ENCODE measurements around the gene BCAS1.

Gene BCAS1

DNA sequence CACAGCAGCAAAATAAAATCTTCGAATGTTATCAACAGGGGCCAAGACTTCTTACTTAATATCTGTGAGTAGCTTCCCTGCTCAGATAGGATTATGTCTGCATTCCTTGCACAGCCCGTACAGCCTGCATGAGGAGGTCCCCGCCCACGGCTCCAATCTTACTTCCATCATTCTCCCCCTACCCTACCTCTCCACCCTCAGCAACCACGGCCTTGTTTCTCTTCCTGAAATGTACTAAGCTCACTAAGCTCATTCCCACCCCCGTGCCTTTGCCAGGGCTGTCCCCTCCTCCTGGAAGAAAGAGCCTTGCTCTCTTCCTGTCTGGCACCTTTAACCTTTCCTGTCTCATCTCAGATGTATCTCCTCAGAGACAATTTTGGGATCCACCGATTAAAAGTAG lies 120.4 kb downstream of the BCAS1 start:
- H3K4me2 ChIP-seq (ENCODE audit: low read depth, low read length) = peak overlapping the region; percentile 46; the same call in 1 of the 2 replicates

DNA sequence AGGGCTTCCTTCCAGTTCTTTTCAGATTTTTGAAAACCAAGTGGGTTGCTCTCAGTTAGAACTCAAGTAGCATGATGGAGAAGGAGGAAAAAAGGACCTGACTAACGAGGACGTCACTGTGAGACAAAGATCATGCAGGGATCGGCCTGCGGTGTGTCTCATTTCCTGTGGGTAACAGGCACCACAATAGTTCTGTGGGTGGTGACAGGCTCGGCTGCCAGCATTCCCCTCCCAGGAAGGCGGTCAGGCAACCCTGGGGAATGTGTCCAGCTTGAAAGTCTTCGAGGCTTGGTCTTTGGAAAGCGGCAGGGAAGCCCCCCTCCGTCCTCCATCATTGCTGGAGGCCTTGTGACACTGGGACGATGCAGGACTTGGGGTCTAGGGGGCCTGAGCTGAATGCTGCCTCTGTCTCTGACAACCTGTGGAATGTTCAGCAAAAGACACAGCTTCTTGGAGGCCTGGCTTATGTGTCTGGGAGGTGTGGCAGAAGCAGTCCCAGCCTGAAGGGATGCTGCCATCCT lies 121.0 kb downstream of the BCAS1 start:
- Histone ChIP-seq H3K4me3 (ENCODE audit: low read length) (peak overlapping the region; percentile 4; the same call in 1 of the 2 replicates), H3F3A (ENCODE audit: insufficient read depth, low read length) (no peaks in the 10 kb centered on the region), H3K4me2 (ENCODE audit: low read depth, low read length) (peak overlapping the region; percentile 46), H3K4me1 (ENCODE audit: low read length) (peaks cover 23% of the 10 kb centered on the region), H3K9me3 (replicated peaks; ENCODE audit: insufficient read depth, low read length) (no peaks in the 10 kb centered on the region), H3K79me2 (ENCODE audit: low read length) (no peaks in the 10 kb centered on the region), H3K27ac (ENCODE audit: low read length) (peak overlapping the region; percentile 67), H3K36me3 (replicated peaks; ENCODE audit: insufficient read depth, low read length) (no peaks in the 10 kb centered on the region), H3K9ac (ENCODE audit: low read length) (peak overlapping the region; percentile 36; the same call in 1 of the 2 replicates), H3K9me2 (replicated peaks; ENCODE audit: insufficient read depth, low read length) (no peaks in the 10 kb centered on the region), H3K27me3 (replicated peaks; ENCODE audit: insufficient read depth, low read length) (no peaks in the 10 kb centered on the region), H2AFZ (ENCODE audit: low read length) (peak overlapping the region; percentile 58), H4K20me1 (ENCODE audit: insufficient read depth, low read length) (no peaks in the 10 kb centered on the region)
- DNase-seq = peak; percentile 76
- TF ChIP-seq, protein P1, sequence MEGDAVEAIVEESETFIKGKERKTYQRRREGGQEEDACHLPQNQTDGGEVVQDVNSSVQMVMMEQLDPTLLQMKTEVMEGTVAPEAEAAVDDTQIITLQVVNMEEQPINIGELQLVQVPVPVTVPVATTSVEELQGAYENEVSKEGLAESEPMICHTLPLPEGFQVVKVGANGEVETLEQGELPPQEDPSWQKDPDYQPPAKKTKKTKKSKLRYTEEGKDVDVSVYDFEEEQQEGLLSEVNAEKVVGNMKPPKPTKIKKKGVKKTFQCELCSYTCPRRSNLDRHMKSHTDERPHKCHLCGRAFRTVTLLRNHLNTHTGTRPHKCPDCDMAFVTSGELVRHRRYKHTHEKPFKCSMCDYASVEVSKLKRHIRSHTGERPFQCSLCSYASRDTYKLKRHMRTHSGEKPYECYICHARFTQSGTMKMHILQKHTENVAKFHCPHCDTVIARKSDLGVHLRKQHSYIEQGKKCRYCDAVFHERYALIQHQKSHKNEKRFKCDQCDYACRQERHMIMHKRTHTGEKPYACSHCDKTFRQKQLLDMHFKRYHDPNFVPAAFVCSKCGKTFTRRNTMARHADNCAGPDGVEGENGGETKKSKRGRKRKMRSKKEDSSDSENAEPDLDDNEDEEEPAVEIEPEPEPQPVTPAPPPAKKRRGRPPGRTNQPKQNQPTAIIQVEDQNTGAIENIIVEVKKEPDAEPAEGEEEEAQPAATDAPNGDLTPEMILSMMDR (IDR thresholded peaks at IDR 0.05; ENCODE audit: low read length) = no peak
- TF ChIP-seq EZH2 (optimal IDR thresholded peaks at IDR 0.05; ENCODE audit: low read depth, low read length) (no peak), EZH2phosphoT487 (IDR thresholded peaks at IDR 0.05; ENCODE audit: low read length) (no peak)

More for the DNA sequence above, 120.4 kb downstream of the BCAS1 start:
- no peak overlapping the region for H2AFZ ChIP-seq (ENCODE audit: low read length)
- no peaks in the 10 kb centered on the region for H3K27me3 ChIP-seq (replicated peaks; ENCODE audit: insufficient read depth, low read length)
- H3K9ac ChIP-seq (ENCODE audit: low read length) = 0 out of 2 replicates have a peak overlapping the region, but pooled peaks have one; percentile 36
- DNase-seq = no peak
- H3K4me3 ChIP-seq (ENCODE audit: low read length) = no peak overlapping the region
- H4K20me1 ChIP-seq (ENCODE audit: insufficient read depth, low read length) = no peaks in the 10 kb centered on the region
- H3F3A ChIP-seq (ENCODE audit: insufficient read depth, low read length) = no peaks in the 10 kb centered on the region
- peaks cover 24% of the 10 kb centered on the region for H3K4me1 ChIP-seq (ENCODE audit: low read length)
- H3K27ac ChIP-seq (ENCODE audit: low read length) = peak overlapping the region; percentile 67; the same call in 1 of the 2 replicates
- no peaks in the 10 kb centered on the region for H3K36me3 ChIP-seq (replicated peaks; ENCODE audit: insufficient read depth, low read length)
- no peaks in the 10 kb centered on the region for H3K79me2 ChIP-seq (ENCODE audit: low read length)
- TF ChIP-seq EZH2phosphoT487 (IDR thresholded peaks at IDR 0.05; ENCODE audit: low read length) (no peak), EZH2 (optimal IDR thresholded peaks at IDR 0.05; ENCODE audit: low read depth, low read length) (no peak)
- TF ChIP-seq, protein P1 (IDR thresholded peaks at IDR 0.05; ENCODE audit: low read length) = no peak
- H3K9me3 ChIP-seq (replicated peaks; ENCODE audit: insufficient read depth, low read length) = no peaks in the 10 kb centered on the region
- H3K9me2 ChIP-seq (replicated peaks; ENCODE audit: insufficient read depth, low read length) = no peaks in the 10 kb centered on the region

DNA sequence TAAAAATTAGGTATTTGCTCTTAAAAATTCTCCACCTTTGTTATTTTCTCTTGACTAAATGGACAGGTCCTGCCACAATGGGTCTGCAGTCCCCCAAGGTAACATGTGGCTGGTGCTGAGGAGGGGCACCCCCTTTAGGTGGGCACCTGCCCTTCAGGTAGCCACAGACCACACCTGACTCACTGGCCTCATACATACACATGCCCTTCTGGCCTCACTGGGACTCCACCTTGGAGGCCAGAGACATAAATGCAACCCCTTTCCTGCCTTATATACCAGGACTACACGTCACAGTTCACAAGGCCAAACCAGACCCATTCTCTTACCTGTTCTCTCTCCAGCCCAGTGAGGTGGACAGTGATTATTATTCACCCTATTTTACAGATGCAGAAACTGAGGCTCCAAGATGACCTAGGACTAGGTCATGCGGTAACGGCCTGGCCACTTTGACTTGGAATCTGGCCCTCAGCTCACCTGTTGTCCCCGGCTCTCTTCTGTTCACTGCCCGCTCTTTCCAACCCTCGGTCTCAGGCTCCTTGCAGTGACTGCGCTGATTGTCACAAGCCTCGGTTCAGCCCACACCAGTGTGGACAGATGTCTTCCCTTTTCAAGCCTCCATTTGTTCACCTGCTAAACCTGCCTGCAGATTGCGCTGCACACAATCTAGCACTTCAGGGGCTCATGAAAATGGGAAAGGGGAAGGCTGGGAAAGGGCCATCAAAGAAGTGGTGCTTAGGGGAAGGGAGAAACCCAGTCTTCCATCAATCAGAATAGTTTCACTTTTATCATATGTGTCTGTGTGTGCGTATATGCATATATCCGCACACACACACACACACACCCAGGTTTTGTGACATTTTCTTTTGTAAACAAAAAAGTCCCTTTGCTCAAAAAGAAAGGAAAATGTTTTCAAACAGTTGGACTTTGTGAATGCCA lies 121.7 kb downstream of the BCAS1 start:
- Histone ChIP-seq H3K27ac (ENCODE audit: low read length) (peak overlapping the region; percentile 67; the same call in 1 of the 2 replicates), H3K9me3 (replicated peaks; ENCODE audit: insufficient read depth, low read length) (no peaks in the 10 kb centered on the region), H4K20me1 (ENCODE audit: insufficient read depth, low read length) (no peaks in the 10 kb centered on the region), H3K79me2 (ENCODE audit: low read length) (no peaks in the 10 kb centered on the region), H3K9ac (ENCODE audit: low read length) (peak overlapping the region; percentile 36; the same call in 1 of the 2 replicates), H3K4me3 (ENCODE audit: low read length) (peak overlapping the region; percentile 4; the same call in 1 of the 2 replicates), H3K27me3 (replicated peaks; ENCODE audit: insufficient read depth, low read length) (no peaks in the 10 kb centered on the region), H3K4me1 (ENCODE audit: low read length) (peaks cover 23% of the 10 kb centered on the region), H2AFZ (ENCODE audit: low read length) (peak overlapping the region; percentile 58), H3F3A (ENCODE audit: insufficient read depth, low read length) (no peaks in the 10 kb centered on the region), H3K36me3 (replicated peaks; ENCODE audit: insufficient read depth, low read length) (no peaks in the 10 kb centered on the region), H3K4me2 (ENCODE audit: low read depth, low read length) (peak overlapping the region; percentile 46), H3K9me2 (replicated peaks; ENCODE audit: insufficient read depth, low read length) (no peaks in the 10 kb centered on the region)
- TF ChIP-seq EZH2 (optimal IDR thresholded peaks at IDR 0.05; ENCODE audit: low read depth, low read length) (no peak), EZH2phosphoT487 (IDR thresholded peaks at IDR 0.05; ENCODE audit: low read length) (no peak)
- TF ChIP-seq, protein P1 (IDR thresholded peaks at IDR 0.05; ENCODE audit: low read length) = no peak
- DNase-seq = no peak
